ENCODE measurements around the gene GTF2A1. TPM values are rescaled to one million over a fixed set of nuclear protein-coding genes. Genes with fewer than 3 reads are reported as not detected.

Gene GTF2A1
- total RNA-seq, 1 donor from 2014 or later = 26.1 TPM

GRCh38 chr14:81222691-81223090 lies 1.9 kb upstream of the GTF2A1 start:
- intact Hi-C loops (cut with DNase I) = no loop called here
- Histone ChIP-seq H3K4me1 (peaks cover 22% of the 10 kb centered on the region), H3K27ac (no peak overlapping the region), H3K9me3 (no peaks in the 10 kb centered on the region), H3K27me3 (ENCODE audit: low read depth) (no peaks in the 10 kb centered on the region), H3K36me3 (no peaks in the 10 kb centered on the region), H3K4me3 (no peak overlapping the region)
- no peak for TF ChIP-seq CTCF (IDR thresholded peaks at IDR 0.05)
- ATAC-seq = no peak
- DNase-seq = no peak

- peaks cover 27% of the 10 kb centered on the region for H3K4me1 ChIP-seq
- DNase-seq (no peak), ATAC-seq (no peak)
- no peak overlapping the region for H3K4me3 ChIP-seq
- no peaks in the 10 kb centered on the region for H3K9me3 ChIP-seq
- H3K36me3 ChIP-seq = no peaks in the 10 kb centered on the region
- intact Hi-C loops (cut with DNase I) = no loop called here
- no peak for TF ChIP-seq CTCF (IDR thresholded peaks at IDR 0.05)
- no peaks in the 10 kb centered on the region for H3K27me3 ChIP-seq (ENCODE audit: low read depth)
- H3K27ac ChIP-seq = peak overlapping the region; percentile 99
Observed at GRCh38 chr14:81222126-81222525, 1.4 kb upstream of the GTF2A1 start.

GRCh38 chr14:81221579-81222102 lies 882 bp upstream of the GTF2A1 start:
- intact Hi-C loops (cut with DNase I) = no loop called here
- peak overlapping the region; percentile 99 for H3K27ac ChIP-seq
- H3K4me3 ChIP-seq = peak overlapping the region; percentile 83
- no peaks in the 10 kb centered on the region for H3K36me3 ChIP-seq
- H3K27me3 ChIP-seq (ENCODE audit: low read depth) = no peaks in the 10 kb centered on the region
- DNase-seq (no peak), ATAC-seq (no peak)
- no peak for TF ChIP-seq CTCF (IDR thresholded peaks at IDR 0.05)
- no peaks in the 10 kb centered on the region for H3K9me3 ChIP-seq
- peaks cover 29% of the 10 kb centered on the region for H3K4me1 ChIP-seq

- peaks cover 7% of the 10 kb centered on the region for H3K36me3 ChIP-seq
- H3K27me3 ChIP-seq (ENCODE audit: low read depth) = no peaks in the 10 kb centered on the region
- peak overlapping the region; percentile 99 for H3K27ac ChIP-seq
- H3K4me3 ChIP-seq = peak overlapping the region; percentile 83
- TF ChIP-seq CTCF (IDR thresholded peaks at IDR 0.05) = no peak
- H3K9me3 ChIP-seq = no peaks in the 10 kb centered on the region
- ATAC-seq = no peak
- intact Hi-C loops (cut with DNase I) = no loop called here
- DNase-seq = no peak
- H3K4me1 ChIP-seq = peaks cover 29% of the 10 kb centered on the region
Observed at GRCh38 chr14:81220580-81220829, 254 bp downstream of the GTF2A1 start.

DNA sequence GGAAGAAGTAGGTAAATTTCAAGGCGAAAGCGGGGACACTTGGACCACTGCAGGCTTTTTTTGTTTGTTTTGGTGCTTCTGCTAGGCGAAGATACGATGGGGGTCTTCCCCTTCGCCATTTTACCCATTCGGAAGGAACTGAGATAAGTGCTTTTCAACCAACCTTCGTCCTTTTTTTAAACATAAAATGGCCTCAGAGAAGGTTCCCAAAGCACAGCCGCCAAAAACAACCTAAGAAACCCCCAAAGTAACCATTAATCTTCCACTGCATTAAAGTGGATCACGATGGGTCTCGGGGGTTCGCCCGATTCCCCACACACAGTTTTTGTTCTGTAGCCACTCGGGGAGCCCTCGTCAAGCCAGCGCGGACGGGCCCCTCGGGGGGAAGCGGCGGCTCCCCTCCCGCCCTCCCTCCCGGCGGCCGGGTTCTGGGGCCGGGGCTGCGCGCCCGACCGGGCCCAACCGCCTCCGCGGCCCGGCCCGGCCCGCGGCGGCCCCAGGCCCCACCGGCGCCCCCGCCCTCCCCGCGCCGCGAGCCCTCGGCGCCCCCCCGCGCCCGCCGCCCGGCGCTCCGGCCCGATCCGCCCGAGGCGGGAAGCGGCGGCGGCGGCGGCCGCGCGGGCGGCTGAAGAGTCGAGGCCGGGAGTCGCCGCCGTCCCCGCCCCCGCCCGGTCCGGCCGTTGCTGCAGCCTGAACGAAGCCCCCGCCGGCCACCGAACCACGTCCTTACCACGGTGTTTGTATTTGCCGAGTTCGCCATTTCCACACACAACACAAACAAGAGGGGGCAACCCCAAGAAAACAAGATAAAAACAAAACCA lies 790 bp downstream of the GTF2A1 start:
- DNase-seq (peak; percentile 69), ATAC-seq (peak; percentile 2 to 20)
- Histone ChIP-seq H3K4me1 (peaks cover 29% of the 10 kb centered on the region), H3K9me3 (no peaks in the 10 kb centered on the region), H3K4me3 (peak overlapping the region; percentile 83), H3K27me3 (ENCODE audit: low read depth) (no peaks in the 10 kb centered on the region), H3K27ac (peak overlapping the region; percentile 99), H3K36me3 (peaks cover 12% of the 10 kb centered on the region)
- intact Hi-C loops (cut with DNase I) = no loop called here
- no peak for TF ChIP-seq CTCF (IDR thresholded peaks at IDR 0.05)

All from lower lobe of right lung (tissue), 2 donors.